ENCODE measurements around the gene BPIFB1.

- TF ChIP-seq CTCF (IDR thresholded peaks at IDR 0.05) (no peak), POLR2A (IDR thresholded peaks at IDR 0.05) (no peak)
Measured at GRCh38 chr20:33261465-33261864, 21.5 kb upstream of the BPIFB1 start.

Measured in heart left ventricle (tissue), 13 donors.